Heart left ventricle (tissue), 13 donors: ENCODE data around the gene EEF1AKMT4.

Experiments used
- CTCF ChIP-seq, 12 donors: fragments of 200-600 bp; sonication (generic) in 4 of 12; IDR thresholded peaks; one replicate each; pipeline versions ENCODE4 v1.5.0 to v1.8.0; 2018 to 2022; ENCODE audit warnings: antibody characterized with exemption in 12 of 12, mild to moderate bottlenecking in 5 of 12
- POLR2A ChIP-seq, 2 donors: fragments of 450-650 bp; IDR thresholded peaks; one replicate each; pipeline ENCODE4 v1.6.1; 2017; ENCODE audit warnings: antibody characterized with exemption in 2 of 2, mild to moderate bottlenecking in 2 of 2, moderate library complexity in 2 of 2
- donor health status: ischemic (EF 13 %, LVEDD 7.1; RV severe dilation, severe dysfunction).
- donor health status: DM: no; HTN: yes; CAD: no.
- donor health status: DM: no; HTN: no; CAD: no.
- donor health status: ischemic (EF 25% LVEDD 6.9; RV normal size, moderate dysfunction).
- donor health status: ischemic (EF 25% LVEDD 5.7; RV mildly dilated, moderate dysfunction).
- donor health status: ischemic (EF 35%, LVEDD 5.7; RV mildly dilated, moderate dysfunction).
- donor health status: nonischemic (EF 11% LVEDD 7.7; RV severe dilation, severe dysfunction).
- donor health status: DM: yes; HTN: yes; CAD: no.
- donor health status: PGD.
- donor health status: ischemic (EF 29% LVEDD 5.4; RV normal size, mild dysfunction).
- donor health status: nonischemic (EF 23%, LVEDD 6.1; RV moderate dilation, normal function).

- TF ChIP-seq CTCF (IDR thresholded peaks at IDR 0.05) (no peak), POLR2A (IDR thresholded peaks at IDR 0.05) (no peak)
Measured at GRCh38 chr3:184239708-184240107, 9.8 kb upstream of the EEF1AKMT4 start.
